Measurements from ENCODE around the gene RAI1.

GRCh38 chr17:17739388-17740066 is 58.3 kb downstream of the RAI1 start:
- TF ChIP-seq, protein P1, sequence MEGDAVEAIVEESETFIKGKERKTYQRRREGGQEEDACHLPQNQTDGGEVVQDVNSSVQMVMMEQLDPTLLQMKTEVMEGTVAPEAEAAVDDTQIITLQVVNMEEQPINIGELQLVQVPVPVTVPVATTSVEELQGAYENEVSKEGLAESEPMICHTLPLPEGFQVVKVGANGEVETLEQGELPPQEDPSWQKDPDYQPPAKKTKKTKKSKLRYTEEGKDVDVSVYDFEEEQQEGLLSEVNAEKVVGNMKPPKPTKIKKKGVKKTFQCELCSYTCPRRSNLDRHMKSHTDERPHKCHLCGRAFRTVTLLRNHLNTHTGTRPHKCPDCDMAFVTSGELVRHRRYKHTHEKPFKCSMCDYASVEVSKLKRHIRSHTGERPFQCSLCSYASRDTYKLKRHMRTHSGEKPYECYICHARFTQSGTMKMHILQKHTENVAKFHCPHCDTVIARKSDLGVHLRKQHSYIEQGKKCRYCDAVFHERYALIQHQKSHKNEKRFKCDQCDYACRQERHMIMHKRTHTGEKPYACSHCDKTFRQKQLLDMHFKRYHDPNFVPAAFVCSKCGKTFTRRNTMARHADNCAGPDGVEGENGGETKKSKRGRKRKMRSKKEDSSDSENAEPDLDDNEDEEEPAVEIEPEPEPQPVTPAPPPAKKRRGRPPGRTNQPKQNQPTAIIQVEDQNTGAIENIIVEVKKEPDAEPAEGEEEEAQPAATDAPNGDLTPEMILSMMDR (conservative IDR thresholded peaks at IDR 0.05) = no peak
- TF ChIP-seq EZH2 (IDR thresholded peaks at IDR 0.05; ENCODE audit: low read depth) = no peak

All from PC-9 (cell line).